CD1c-positive myeloid dendritic cell (primary cell): Measurements from ENCODE around the gene KDM5B.
"Not testable (repeated sequence)": the region's sequence is repeated elsewhere in the genome, so short reads cannot be mapped to it uniquely, and the experiment has no call there.

Experiments
- DNase-seq: peaks from one replicate; pipeline ENCODE4 v3.0.0-alpha.2; 2016; ENCODE audit errors: extremely low spot score

The KDM5B gene

DNA sequence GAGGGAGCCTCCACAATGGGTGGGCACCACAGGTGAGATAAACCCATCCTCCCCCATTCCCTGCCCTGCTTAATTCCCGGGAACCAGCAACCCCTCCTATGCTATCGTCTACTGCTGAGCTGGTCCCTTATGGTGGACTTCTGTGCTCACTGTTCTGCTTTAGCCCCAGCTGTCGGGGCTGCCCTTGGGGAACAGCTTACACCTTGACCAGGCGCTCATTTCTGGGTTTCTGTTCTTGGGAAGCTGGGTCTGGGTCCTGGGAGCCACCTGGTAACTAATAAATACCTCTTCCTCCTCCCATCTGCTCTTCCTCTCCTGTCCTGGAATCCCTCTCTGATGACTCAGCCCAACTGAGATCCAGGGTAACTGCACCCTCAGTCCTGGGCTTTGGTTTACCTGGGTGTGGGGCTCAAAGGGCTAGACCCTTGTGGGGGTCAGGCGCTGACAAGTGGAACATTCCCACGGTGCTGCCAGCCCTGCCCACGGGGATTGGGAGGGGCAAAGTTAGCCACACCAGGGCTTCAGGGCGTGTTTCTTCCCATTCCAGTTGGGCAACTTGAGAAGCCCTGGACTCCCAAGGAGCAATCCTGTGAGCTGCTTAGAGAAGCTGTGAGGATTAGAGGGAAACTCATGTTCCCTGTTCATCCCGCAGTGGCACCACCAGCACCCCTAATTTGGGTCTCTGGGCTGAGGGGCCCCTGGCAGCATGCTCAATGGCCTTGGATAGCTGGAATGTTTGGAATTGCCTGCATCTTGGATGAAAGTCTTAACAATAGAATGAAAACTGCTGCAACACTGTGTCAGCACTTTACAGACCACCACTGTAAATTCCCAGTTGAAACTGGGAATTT, 4.2 kb upstream of the KDM5B start:
- DNase-seq: no peak

DNA sequence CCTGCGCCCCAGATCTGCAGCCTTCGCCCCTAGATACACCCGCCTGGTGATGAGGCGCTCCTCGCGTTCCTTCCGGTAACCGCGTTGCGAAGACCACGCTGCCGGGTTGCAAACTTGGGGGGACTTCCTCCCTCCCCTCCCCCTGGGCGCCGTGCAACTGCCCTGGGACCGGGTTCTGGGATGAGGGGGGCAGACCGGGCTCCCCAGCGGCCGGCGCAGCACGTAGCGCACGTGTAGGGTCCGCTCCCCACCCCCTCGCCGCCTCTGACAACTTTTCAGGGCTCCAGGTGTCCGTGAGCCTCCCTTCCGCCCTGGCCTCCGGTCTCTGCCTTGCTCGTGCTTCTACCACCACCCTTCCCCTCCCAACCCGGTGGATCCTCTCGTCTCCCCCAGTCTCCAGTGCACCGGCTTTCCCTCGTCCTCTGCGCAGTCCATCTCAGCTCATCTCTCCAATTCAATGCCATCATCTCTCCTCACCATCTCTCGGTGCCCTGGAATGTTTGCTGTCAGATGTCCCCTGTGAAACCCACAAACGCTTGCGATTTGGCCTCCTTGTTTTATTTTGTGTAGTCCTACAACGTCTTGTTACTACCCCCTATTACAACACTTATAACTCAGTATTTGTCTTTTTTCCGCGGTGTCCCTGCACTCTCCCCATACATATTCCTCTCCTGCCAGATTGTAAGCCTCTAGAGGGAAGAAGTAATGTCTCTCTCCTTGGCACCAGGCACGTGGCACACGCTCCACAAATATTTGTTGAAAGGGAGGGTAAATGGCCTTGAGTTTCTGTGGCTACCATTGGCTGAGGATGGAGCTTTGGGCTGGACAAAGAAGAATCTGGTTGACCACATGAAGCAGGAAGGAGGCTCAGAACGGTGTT, 3.3 kb upstream of the KDM5B start:
- DNase-seq: no peak

DNA sequence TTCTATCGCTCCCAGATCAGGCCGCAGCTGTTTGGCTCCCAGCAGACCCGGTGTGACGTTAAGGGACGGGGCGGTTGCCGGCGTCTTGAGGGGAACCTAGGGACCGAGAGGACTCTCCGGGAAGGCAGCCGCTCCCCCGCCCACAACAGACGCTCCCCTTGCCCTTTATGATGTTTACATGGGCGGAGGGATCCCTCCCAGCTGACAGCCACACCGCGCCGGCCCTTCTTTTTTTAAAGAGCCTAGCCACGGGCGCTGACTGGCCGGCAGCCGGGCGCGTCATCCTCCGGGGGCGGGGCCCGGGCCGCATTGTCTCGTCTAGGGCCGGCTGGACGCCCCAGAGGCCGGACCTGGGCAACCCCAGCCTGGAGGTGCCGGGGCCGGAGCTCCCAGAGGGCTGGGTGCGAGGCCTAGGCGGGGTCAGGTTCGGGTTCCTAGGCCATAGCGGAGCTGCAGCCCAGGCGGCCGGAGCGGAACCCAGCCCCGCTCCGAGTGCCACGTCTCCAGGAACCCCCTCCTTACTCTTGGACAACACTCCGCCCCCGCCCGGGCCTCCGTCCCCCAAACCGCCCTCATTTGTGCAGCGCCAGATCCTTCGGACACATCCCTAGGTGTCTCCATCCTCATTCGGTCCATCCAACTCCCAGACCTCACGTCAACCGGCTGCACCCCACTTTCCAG, 2.5 kb upstream of the KDM5B start, which contains the start of gene PCAT6:
PCAT6 (plus strand) TSS at position 340 of the 681 bp plus-strand sequence.
- DNase-seq: peak; percentile 94

DNA sequence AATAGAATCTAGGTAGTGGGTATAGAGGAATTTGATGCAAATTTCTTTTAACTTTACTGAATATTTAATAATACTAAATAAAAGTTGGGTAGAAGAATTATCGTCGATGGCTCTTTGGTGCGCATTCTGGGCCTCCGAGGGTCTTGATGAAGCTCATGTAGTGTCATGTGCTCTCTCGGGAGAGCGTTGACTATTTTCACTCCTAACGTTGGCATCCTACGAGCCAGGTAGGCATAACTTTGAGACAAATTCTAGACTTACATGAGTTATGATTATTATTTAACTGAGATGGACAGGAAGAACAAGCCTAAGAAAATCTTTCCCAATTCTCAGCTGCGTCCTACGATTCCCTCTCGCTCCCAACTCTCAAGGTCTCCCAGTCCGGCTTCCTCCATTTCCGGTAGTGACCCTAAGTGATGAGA, 2.0 kb upstream of the KDM5B start:
- no peak for DNase-seq

DNA sequence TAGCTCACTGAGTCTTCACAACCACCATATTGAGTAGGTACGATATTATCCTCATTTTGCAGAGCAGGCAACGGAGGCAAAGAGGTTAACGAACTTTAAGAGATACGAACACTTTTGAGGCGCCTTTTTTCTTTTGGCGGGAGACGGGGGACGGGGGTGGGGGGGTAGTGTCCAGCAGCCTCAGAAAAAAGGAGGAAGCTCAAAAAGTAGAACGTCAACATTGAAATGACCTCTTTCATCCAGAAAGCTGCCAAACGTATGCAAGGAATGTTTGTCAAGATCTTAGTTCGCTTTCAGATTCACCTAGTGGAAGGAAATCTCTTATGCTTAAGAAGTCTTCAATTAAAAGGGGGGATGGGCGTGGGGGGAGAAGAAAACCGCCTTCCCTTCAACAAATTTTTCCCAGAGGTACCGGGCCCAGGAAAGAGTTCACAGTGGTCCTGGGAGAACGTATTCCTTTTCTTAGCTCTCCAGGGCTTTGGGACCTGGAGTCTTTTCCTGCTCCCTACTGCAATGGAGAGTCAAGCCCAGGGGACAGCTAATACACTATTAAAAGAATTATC, 1.5 kb upstream of the KDM5B start:
- DNase-seq: no peak

DNA sequence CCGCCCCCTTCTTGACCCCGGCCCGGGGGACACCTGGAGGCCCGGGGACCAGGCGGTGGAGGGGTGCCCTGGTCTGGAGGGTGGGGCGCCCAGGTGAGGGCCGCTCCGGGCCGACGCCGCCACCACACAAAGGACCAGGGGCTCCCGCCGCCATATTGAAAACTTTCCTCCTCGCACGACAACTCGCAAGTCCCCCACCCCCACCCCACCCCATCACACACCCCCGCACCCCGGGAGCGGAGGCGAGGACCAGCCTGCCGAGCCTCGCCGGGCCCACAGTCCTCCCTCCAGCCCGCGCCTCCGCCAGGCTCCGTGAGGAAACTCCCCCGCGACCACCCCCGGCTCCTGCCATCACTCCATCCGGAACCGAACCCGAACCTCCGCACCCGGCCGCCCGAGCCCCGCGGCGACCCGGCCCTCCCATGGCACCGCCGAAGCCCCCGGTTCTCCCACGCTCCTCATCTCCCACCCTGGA, 733 bp downstream of the KDM5B start:
- peak; percentile 13 for DNase-seq

DNA sequence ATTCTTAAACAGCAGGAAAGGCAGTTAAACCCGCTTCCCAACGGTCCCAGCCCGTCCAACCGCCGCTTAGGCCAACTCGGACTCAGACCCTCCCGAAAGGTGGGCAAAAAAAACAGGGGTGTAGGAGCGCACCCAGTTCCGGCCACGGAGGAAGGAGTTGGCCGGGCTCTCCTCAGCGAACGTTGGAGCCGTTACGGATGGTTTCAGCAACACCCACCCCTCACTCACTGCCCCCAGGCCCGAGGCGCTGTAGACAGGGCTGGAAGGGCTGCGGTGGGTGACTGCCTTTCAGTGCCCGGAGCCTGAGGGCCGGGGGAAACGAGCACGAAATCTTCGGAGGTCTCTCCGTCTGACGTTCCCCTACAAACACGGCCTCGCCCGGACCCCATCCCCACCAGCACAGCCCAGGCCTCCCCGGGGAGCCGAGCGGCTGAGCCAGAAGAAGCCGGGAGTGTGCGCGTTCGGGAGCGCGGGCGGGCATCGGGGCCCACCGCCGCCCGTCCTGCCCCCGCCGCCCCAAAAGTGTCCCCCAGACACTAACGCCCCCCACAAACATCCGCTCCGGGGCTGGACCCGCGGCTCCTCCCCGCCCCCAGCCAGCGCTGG, 1.3 kb downstream of the KDM5B start:
- peak; percentile 11 for DNase-seq

DNA sequence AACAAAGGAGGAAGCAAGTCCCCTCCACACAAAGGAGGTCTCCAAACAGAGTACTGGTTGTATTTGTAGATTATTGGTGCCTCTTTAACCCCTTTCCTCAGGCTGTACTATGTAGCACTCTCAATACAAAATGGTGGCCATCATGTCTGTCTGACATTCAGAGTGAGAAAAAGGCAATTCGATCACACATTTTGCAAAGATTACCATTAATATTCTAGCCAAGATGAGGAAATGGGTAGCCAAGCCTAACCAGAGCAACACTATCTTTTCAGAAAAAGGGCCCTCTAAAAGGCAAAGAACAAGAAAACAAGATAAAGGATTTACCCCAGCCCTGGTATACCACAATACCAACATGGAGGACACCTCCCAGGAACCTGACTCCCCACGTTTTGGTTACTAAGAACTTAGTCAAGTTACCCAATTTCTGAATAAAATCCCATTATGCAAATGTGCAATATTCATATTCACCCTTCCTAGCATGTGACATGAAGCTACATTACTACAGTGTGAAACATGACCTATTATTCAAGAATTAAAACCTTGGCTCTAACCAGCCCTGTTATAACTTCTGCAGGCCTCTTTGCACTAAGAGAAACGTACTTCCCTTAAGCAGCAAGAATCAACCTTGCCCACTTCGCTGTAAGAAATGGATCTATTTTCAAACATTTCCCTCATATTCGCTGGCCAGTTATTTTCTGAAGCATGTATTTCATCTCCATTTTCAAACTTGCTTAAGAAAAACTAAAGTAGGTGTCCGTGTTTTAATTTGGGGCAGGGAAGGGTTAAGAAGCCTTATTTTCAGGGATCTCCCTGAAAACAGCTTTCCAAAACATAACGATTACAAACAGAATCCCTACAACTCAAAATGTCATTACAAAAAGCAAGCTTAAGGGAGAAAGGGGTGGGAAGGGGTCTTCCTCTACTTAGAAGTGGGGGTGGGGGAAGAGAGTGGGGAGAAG, 2.1 kb downstream of the KDM5B start:
- DNase-seq: peak; percentile 30

DNA sequence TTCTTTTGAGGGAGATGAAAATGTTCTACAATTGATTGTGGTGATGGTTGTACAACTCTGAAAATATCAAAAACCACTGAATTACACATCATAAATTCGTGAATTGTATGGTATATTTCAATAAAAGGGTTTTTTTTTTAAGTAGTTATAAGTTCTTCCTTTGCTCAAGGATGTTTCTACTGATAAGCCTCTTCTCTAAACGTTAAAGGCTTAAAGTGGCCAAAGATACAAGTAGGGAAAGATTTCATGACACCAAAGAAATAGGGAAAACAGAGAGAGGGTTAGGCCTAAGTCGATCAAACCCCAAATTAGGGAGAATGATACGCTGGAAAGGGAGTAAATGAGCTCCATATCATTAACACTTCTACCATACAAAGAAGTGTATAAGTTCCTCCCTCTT, 4.1 kb downstream of the KDM5B start:
- DNase-seq: no peak

DNA sequence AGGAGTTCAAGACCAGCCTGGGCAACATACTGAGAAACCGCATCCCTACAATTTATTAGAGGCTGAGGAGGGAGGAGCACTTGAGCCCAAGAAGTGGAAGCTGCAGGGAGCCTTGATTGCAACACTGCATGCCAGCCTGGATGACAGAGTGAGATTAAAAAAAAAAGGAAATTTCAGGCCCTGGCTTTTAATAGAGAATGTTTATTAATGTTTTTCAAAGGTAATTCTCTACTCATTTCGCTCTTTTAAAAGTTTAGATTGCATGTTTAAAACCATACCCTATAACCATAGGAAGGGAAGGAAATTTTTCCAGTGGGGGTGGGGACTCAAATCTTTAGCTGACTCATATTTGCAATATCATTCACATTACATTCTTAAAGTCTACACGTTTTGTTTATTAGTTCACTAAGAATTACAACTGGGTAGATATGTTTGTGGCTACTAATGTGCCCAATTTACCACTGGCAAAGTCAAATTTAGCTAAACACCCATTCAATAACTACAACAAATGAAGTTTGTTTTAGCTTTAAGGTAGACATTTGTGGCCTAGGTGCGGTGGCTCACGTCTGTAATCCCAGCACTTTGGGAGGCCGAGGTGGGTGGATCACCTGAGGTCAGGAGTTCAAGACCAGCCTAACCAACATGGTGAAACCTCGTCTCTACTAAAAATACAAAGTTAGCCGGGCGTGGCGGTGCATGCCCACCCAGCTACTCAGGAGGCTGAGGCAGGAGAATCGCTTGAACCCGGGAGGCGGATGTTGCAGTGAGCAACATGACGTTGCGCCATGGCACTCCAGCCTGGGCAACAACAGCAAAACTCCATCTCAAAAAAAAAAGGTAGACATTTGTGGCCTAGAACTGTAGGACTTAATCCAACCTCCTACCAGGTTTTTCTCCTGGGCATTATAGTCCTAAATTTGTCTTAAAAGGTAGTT, 5.0 kb downstream of the KDM5B start:
- DNase-seq: peak; percentile 46

DNA sequence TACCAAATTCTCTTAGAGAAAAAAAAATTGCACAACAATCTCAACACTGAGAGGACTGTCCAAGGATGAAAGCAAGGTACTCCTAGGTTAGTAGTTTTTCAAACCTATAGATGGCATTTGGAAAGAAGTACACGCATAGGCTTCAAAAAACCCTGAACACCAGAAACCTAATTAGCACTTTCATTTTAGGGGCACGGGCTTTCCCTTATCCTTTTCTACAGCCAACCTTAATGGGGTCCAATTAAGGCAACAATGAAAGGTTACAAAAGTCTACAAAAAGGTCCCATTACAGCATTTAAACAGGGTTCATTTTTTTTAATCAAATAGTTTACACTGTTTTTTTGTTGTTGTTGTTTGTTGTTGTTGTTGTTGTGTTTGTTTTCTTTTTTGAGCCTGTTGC, 6.2 kb downstream of the KDM5B start:
- DNase-seq: no peak

DNA sequence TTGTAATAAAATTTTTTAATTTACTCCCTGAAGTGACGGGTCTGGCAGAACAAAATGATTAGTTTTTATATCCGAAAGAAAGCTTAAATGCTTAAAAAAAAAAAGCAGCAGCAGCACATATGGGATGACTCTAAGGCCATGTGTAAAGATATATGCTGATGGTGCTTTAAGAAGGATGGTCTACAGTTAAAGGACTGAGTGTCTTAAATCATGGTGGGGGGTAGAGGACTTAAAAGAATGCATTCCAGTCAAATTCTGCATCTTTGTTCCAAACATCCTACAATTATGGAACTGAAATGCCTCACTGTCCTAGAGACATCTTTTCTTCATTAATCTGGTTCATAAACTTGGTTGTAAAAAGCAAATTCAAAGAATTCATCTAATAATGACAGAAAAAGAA, 7.0 kb downstream of the KDM5B start:
- no peak for DNase-seq

DNA sequence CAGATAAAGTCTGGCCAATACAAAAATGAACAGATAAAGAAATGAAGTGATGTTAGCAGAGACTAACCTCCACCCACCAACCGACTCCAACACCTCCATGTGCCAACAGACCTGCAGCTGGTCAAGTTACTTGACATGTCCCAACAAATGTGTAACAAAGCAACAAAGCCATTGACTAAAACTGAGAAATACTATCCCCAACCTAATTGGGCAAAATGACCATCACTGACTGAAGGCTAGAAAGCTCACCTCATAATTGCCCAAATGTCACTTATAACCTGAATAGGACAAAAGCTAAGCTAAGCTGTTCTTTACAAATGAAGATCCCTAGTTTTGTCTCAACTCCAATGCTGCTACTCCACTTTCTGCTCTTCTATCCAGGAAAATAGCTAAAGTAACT, 7.5 kb downstream of the KDM5B start:
- no peak for DNase-seq

DNA sequence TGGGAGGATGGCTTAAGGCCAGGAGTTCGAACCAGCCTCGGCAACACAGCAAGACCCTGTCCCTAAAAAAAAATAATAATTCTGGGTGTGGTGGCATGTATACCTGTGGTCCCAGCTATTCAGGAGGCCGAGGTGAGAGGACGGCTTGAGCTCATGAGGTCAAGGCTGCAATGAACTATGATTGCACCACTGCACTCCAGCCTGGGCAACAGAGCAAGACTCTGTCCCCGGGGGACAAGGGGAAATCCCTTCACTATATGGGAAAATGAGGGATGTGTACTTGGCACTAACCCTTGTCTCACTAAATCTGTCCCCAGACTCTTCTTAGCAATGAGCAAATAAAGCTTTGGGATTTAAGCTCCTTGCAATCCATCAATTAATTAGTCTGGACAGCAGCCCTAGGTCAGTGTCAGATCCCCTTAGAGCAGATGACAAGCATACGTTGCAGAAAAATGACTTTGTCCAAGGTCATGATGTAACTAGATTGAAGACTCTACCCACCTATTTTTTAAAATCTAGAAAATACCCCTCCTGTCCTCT, 9.4 kb downstream of the KDM5B start:
- DNase-seq: no peak

DNA sequence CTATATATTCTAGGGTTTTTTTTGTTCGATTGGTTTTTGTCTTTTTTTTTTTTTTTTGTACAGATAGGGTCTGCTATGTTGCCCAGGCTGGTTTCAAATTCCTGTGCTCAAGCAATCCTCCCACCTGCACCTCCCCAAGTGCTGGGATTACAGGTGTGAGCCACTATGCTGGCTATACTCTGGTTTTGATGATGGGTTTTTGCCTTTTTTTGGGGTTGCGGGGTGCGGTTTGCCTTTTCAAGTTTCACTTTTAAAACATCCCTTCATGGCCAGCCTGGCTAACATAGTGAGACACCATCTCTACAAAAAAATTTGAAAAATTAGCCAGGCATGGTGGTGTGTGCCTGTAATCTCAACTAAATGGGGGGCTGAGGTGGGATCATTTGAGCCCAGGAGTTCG, 10.0 kb downstream of the KDM5B start:
- DNase-seq: no peak

DNA sequence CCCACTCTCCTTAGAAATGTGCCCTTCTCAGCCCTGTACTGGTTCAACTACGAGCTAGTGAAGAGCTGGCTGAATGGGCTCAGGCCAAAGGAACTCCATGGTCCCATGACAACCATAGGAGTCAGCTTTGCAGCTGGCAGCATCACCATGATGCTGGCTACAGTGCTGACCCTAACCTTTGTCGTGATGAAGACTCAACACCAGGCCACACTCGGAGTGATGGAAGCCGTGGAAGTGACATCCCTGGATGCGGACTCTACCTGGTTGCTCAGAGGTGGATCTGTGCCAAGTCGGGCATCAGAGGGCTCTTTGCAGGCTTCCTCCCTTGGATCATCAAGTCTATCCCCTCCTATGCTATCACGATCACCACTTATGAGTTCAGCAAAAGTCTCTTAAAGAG, 11.6 kb downstream of the KDM5B start:
- DNase-seq: no peak

DNA sequence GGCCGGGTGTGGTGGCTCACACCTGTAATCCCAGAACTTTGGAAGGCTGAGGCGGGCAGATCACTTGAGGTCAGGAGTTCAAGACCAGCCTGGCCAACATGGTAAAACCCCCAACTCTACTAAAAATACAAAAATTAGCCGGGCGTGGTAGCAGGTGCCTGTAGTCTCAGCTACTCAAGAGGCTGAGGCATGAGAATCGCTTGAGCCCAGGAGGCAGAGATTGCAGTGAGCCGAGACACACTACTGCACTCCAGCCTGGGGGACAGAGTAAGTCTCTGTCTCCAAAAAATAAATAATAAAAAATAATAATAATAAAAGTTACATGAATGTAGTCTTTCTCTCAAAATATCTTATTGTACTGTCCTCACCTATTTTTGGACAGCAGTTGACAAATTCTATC, 13.3 kb downstream of the KDM5B start:
- DNase-seq: not testable (repeated sequence)

DNA sequence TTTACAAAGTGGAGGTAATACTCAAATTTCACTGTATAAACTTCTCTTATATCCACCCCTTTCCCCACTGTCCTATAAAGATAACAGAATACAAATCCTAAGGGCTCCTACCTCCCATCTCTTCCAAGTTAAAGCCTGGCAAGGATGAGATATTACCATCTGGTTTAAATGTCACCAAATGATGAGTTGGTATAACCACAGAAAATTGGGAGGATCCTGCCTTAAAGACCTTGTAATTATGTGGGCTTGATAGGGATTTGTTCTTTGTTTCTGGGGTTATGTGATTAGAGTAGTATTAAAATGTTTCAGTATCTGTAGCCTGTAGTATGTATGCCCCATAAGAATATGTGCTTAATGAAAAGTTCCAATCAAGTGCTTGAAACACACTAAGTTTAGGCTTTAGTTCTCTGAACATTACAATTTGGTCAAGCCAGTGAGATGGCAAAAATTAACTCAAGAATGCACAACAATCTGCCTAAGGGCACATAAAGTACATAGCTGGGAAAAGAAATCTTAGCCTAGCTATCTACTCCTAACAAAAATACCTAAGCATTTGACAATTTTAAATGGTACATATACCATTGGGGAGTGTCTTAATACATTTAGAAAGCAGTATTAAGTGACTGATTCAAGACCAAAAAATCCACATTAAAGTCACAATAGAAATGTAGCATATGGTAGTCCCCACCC, 14.0 kb downstream of the KDM5B start:
- DNase-seq: no peak
